T-helper 22 cell (primary cell): ENCODE measurements around the gene DNPH1.

Experiments used
- DNase-seq: peaks from one replicate; pipeline ENCODE4 v3.0.0-alpha.2; 2020; ENCODE audit warnings: low read depth

The DNPH1 gene

DNA sequence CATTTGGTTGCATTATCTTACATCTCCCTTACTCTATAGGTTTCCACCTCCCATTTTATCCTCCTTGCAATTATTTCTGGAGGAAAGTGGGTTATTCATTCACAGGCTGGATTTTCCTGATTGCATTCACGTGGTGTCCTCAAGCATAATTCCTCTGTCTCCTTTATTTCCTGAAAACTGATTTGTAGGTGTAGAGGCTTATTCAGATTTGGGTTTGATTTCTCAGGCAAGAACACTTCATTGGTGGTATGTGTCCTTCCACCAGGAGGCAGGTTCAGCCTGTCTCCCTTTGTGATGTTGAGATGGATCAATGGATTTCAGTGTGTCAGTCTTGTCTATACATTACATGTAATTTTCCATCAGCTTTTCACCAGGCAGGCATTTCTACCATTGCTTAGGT is 17.3 kb downstream of the DNPH1 start:
- DNase-seq = no peak

DNA sequence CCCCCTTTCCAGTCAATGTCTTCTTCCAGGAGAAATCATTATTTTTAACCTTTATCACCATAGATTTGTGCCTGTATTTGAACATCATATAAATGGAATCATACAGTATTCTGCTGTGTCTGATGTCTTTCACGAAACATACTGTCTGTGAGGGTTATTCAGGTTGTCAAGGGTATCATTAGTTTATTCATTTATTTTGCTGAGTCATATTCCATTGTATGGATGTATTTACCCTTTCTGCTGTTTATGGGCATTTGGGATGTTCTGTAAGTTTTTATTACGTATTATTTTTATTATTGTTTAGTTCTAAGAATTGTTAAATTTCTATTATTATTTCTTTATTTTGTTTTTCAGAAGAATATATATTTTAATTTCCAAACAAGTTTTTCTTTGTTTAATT is 22.0 kb downstream of the DNPH1 start:
- no peak for DNase-seq

DNA sequence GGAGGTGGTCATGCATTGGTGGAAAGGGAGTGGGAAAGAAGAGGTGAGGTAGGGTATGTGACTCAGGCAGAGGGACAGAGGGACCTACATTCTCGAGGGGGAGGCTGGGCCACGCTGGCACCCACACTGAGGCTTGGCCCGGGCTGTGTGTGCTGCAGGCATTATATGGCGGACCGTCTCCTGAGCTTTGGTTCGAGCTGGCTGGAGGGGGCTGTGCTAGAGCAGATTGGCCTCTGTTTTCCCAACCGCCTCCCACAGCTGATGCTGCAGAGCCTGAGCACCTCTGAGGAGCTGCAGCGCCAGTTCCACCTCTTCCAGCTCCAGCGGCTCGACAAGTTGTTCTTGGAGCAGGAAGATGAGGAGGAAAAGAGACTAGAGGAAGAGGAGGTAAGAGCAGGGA is 23.4 kb downstream of the DNPH1 start:
- DNase-seq = no peak

DNA sequence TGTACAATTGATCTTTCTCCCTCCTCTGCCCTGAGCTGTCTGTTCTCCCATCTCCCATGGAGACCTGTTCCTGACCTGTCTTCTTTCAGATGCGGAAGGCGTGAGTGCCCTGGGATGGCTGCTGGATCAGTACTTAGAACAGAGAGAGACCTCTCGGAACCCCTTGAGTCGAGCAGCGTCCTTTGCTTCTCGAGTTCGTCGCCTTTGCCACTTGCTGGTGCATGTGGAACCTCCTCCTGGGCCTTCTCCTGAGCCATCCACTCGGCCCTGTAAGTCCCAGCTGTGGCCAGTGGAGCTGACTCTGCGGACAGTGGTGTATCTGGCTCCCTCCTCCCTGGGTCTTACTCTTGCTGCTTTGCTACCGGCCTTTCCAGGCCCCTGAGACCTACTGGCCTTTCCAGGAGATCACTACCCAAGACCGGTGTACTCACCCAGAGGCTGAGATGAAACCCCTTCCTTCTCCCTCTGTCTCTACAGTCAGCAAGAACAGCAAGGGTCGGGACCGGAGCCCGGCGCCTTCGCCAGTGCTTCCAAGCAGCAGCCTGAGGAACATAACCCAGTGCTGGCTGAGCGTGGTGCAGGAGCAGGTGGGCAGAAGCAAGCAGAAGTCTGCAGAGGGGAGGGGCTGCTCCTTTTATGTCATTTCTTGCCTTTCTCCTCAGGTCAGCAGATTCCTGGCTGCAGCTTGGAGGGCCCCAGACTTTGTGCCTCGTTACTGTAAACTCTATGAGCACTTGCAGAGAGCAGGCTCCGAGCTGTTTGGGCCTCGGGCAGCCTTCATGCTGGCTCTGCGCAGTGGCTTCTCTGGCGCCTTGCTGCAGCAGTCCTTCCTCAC is 24.8 kb downstream of the DNPH1 start:
- DNase-seq = no peak

DNA sequence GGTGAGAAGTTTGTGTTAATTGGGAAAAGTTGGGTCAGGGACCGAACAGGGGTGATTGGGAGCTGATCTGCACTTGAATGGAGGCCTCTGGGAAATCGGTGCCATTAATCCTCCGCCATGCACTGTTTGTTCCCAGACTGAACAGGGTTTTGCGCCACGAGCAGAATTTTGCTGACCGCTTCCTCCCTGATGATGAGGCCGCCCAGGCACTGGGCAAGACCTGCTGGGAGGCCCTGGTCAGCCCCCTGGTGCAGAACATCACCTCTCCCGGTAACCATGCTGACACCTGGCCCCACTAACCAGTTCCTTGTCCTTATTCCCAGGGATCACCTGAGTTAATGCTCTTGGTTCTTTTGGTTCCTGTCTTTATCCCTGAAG is 25.6 kb downstream of the DNPH1 start:
- DNase-seq = no peak

DNA sequence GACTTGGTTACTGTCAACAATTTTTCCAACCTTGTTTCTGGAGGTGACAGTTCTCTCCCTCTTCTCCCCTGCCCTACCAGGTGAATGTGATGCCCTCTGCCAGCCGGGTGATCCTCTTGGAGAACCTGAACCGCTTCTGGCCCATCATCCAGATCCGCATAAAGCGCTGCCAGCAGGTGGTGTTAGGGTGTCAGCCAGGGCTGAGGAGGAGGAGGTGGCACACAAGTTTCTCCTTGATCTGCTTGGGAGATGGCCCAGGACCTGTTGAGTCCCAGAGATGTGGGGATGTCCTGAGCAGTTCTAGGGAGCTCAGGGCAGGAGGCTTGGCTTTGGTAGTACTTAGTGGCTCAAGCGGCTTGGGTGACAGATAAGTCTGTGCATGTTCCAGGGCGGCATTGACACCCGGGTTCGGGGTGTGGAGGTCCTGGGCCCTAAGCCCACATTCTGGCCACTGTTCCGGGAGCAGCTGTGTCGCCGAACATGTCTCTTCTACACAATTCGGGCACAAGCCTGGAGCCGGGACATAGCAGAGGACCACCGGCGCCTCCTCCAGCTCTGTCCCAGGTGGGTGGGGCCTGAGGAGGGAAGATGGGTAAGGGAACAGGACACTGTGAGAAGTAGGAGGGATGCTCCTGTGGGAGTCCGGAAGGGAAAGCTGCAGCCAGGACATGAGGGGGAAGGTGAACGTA is 26.1 kb downstream of the DNPH1 start:
- DNase-seq = no peak

DNA sequence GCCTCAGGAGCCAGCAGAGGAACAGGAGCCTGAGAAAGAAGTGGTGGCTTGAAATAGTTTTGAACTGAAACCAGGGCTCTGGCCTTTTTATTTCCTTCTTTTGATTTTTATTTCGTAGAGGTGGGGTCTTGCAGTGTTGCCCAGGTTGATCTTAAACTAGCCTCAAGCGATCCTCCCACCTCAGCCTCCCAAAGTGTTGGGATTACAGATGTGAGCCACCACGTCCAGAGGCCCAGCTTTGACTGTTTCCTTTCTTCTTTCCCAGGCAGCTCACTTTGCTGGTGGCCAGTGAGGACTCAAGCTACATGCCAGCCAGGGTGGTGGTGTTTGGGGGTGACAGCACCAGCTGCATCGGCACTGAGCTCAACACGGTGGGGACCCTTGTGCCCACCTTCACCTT is 26.8 kb downstream of the DNPH1 start:
- no peak for DNase-seq

DNA sequence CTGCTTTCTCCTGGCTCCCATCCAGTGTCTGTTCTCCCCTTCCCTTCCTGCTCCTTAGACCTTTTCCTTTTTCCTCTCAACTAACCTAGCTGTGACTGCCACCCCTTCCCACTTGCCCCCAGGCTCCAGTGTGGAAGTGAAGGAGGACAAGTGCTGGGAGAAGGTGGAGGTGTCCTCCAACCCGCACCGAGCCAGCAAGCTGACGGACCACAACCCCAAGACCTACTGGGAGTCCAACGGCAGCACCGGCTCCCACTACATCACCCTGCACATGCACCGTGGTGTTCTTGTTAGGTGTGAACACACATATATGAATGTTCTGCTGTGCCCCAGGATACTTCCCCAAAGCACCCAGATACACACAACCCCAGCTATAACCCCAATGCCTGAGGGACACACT is 28.7 kb downstream of the DNPH1 start:
- no peak for DNase-seq

DNA sequence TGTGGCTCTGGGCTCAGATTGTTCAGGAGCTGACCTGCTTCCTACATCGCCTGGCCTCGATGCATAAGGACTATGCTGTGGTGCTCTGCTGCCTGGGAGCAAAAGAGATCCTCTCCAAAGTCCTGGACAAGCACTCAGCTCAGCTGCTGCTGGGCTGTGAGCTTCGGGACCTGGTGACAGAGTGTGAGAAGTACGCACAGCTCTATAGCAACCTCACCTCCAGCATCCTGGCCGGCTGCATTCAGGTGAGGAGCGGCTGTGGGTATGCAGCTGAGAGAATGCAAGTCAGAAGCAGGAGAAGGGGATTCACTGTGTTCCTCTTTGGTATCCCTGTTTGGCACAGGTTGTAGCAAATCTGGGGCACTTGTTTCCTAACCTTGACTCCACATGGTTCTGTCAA is 29.4 kb downstream of the DNPH1 start:
- DNase-seq = no peak

DNA sequence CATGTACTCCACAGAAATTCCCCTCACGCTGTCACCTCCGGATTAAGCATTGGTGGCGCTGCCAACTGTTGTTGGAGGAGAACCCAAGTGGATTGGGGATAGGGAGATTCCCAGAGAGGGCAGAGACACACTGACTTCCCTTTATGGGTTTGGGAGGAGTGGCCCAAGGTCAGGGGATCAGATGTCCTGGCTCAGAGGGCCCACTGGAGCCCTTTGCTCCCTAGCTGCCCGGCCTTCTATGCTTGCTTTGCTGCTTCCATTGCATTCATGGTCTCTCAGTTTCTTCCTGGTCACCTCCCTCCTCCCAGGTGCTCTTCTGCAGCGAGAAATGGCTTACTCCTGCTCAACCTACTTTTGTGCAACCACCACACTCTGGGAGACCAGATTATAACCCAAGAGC is 32.9 kb downstream of the DNPH1 start:
- no peak for DNase-seq

DNA sequence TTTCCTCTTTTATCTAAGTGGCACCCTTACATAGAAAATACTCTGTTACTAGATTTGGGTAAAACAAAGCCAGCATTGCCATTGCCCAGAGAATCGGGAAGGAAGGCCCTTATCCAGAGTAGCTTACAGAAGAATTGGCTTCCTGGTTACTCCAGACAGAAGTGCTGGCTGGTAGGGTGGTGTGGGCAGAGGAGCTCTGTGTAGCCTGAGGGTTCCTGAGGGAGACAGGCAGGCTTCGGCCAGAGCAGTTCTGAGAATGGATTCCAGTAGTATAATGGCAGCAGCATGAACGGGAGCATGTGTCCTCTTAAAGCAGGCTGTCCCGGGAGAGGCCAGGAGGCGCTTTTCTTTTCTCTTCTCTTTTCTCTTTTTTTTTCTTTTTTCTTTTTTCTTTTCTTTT is 35.4 kb downstream of the DNPH1 start:
- DNase-seq = no peak

DNA sequence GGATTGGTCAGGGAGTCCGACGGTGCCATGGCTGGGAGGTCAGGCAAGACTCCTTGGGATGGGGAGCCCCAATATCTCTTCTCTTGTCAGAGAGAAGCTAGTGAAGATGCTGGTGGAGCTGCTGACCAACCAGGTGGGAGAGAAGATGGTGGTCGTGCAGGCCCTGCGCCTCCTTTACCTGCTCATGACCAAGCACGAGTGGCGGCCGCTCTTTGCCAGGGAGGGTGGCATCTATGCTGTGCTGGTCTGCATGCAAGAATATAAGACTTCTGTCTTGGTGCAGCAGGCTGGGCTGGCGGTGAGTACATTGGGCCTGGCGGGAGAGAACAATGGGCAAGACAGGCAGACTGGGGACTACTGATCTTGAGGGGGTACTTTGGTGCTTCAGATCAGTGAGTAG is 36.4 kb downstream of the DNPH1 start:
- no peak for DNase-seq

DNA sequence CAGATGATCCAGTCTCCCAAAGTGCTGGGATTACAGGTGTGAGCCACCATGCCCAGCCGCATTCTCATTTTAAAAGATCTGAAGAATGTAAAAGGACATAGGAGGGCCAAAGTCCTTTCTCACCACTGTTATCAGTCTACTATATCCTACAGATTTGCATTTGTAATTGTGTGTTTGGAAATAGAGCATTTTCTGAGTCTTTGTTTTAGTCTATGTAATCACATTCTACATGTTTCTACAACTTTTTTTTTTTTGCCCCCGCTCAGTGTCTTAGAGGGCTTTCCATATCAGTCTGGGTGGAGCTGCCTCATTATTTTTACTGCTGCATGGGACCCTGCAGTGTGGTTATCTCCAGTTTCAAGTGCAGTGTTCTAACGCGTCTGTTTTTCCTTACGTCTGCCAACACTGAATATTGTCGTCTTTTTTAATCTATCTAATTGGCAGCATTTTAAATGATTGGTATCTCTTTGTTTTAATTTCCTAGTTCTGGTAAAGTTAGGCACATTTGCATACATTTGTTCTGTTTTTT is 39.4 kb downstream of the DNPH1 start:
- no peak for DNase-seq

DNA sequence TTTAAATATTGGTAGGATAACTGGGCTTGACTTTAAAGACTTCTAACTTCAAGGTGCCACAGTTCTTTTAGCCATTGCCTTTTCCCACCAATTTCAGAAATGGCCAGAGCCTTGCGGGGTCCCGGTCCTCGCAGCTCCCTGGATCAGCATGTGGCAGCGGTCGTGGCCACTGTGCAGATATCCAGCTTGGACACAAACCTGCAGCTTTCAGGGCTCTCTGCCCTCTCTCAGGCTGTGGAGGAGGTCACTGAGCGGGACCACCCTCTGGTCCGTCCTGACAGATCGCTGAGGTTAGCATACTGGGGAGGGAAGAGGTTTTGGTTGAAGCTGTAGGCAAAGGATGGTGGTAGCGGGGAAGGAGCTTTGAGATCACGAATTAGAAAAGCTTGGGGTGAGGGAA is 40.9 kb downstream of the DNPH1 start:
- no peak for DNase-seq

DNA sequence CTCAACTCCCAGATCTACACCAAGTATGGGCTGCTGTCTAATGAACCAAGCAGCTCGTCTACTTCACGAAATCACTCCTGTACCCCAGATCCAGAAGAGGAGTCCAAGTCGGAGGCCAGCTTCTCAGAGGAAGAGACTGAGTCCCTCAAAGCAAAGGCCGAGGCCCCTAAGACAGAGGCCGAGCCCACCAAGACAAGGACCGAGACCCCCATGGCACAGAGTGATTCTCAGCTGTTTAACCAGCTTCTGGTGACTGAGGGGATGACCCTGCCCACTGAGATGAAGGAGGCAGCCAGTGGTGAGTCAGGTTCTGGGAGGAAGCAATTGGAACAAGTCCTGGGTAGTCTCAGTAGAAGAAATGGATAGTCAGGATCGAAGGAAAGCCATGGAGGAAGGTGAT is 41.5 kb downstream of the DNPH1 start:
- DNase-seq = no peak

DNA sequence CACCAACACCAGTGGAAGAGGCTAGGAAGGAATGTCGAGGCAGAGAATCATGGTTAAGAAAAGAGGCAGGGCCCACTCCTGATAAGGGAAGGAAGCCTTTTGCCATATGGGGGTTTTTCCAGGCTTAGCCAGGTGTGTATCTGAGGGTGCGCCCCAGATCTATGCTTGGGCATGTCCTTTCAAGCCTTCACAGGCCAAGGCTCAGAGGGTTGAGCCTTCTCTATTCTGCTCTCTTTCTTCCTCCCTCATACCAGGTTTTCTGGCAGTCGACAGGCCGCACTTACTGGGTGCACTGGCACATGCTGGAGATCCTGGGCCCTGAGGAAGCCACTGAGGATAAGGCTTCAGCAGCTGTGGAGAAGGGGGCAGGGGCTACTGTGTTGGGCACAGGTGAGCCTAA is 42.6 kb downstream of the DNPH1 start:
- DNase-seq = no peak

DNA sequence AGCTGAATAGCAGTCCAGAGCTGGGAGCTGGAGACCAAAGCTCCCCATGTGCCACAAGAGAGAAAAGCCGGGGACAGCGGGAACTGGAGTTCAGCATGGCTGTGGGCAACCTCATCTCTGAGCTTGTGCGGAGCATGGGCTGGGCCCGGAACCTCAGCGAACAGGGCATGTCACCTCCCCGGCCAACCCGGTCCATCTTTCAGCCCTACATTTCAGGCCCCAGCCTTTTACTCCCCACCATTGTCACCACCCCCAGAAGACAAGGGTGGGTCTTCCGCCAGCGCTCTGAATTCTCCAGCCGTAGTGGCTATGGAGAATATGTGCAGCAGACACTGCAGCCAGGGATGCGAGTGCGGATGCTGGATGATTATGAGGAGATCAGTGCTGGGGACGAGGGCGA is 43.3 kb downstream of the DNPH1 start:
- DNase-seq = no peak

DNA sequence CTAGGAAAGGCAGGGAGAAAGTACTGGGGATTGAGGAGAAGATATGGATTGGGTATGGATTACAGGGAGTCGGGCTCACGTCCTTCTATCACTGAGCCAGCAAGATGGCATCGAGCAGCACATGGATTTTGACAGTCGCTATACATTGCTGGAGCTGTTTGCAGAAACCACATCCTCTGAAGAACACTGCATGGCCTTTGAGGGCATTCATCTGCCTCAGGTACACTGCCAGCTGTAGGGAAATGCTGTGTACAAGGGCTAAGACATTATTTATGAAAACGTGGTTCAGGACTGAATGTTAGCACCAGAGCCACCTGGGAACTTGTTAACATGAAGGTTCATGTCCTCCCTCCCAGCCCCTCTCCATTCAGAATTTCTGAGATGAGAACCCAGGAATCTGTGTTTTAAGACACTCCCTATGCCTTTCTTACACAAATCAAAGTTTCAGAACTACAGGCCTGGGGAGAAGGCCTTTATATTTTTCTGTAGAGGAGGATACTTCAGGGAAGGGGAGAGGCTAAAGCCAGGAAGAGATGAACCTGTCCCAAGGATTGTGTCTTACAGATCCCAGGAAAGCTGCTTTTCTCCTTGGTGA is 43.8 kb downstream of the DNPH1 start:
- DNase-seq = no peak

DNA sequence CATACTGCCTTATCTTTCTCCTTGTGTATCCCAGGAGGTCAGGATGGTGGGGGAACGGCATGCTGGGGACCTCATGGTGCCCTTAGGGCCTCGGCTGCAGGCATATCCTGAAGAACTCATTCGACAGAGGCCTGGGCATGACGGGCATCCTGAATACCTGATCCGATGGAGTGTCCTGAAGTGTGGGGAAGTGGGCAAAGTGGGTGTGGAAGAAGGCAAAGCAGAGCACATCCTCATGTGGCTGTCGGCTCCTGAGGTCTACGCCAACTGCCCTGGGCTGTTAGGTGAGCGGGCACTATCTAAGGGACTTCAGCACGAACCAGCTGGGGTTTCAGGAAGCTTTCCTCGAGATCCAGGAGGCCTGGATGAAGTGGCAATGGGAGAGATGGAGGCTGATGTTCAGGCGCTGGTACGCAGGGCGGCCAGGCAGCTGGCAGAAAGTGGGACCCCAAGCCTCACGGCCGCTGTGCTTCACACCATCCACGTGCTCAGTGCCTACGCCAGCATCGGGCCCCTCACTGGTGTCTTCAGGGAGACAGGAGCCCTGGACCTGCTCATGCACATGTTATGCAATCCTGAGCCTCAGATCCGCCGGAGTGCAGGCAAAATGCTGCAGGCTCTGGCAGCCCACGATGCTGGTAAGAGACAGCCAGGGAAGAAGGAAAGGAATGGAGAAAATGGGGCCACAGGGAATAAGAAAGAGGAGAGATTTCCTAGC is 44.9 kb downstream of the DNPH1 start:
- no peak for DNase-seq

DNA sequence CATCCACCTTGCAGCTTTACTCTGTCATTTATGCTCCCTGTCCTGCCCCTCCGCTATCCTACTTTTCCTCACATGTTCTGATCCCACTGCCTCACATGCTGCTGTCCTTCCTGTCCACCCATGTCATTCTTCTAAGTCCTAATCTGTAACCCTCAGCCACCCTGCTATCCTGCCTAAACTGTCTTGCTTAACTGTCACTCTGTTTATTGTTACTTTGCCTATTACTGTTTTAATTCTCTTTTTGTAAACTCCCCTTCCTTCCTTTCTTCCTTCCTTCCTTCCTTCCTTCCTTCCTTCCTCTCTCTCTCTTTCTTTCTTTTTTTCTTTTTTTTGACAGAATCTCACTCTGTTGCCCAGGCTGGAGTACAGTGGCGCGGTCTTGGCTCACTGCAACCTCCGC is 45.8 kb downstream of the DNPH1 start:
- DNase-seq = no peak

DNA sequence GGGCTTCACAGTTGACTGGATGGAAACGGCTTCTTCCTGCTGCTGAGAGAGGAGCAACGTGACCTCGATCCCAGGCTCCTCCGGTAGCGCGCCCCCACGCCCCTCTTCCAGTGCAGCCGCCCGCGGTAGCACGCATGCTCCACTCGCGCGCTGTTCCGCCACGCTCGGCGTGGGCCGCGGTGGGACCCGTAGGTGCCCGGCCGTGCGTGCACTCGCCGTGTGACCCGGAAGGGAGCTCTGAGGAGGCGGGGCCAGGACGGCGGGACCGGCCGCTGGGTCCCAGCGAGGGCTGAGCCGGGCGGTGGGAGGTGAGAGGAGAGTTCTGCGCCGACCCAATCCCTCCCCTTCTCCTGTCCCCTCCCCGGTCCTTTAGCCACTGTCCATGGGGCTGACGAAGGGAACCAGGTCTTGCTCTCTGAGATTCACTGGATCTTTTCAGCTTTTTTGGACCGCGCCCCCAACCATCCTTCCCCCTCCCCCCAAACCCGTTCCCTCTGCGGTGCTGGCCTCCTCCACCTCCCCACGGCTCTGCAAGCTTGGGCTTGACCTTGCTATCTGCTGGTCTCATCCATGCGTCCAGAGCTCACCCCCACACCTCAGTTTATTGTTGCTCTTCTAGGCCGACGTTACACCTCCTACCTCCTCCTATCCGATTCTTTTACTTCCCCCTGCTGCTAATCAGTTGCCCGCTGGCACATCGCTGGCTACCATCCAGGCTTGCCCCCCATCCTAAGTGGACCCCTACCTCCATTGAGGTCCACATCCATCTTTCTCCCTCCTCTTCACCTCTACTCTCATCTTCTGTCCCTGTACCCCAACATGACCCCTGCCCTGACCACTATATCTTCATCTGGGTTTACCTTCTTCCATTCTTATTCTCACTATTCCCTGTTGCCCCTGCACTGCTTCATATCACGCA is 47.1 kb downstream of the DNPH1 start, which contains the start of gene CUL9:
CUL9 (plus strand) TSS at position 255 of the 919 bp plus-strand sequence. CDS start 2,115 bp downstream, outside the sequence.
- peak; percentile 70 for DNase-seq
